Fibroblast of skin of right biceps (primary cell): ENCODE results near the gene SETD1B.

ENCODE experiments used
- DNase-seq: peaks from one replicate; pipeline ENCODE4 v3.0.0-alpha.2; 2013

Gene SETD1B

DNA sequence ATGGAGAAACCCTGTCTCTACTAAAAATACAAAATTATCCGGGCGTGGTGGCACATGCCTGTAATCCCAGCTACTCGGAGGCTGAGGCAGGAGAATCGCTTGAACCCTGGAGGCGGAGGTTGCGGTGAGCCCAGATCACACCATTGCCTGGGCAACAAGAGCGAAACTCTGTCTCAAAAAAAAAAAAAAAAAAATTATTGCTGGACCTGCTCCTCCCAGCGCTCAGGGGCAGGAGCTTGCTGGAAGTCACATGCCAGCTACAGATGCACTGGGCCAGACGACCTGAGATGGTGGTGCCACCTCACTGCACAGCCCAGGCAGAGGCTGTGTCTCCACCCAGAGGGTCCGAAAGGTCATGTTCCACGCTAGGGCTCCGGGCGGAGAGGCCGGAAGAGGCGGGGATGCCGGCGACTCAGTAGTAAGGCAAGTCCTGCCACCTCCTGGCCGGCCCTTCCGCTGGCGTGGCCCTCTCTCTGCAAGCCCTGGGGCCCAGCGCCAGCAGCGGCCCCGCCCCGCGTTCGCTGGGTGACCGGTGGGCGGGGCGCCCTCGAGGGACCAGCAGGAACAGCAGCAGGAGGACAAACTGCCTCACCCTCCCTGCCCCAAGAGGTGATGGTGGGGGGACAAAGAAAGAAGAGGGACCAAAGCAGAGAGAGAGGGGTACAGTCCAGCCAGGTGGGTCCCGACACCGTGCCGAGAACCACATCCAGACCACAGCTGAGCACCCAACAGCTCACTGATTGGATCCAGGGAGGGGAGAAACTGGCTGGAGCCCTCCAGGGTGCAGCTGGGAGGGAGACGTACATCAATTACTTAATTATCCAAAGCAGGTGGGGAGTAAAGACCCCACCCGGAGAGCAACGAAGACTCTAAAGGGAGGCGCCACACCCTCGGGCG lies 6.7 kb upstream of the SETD1B start:
- peak; percentile 43 for DNase-seq

DNA sequence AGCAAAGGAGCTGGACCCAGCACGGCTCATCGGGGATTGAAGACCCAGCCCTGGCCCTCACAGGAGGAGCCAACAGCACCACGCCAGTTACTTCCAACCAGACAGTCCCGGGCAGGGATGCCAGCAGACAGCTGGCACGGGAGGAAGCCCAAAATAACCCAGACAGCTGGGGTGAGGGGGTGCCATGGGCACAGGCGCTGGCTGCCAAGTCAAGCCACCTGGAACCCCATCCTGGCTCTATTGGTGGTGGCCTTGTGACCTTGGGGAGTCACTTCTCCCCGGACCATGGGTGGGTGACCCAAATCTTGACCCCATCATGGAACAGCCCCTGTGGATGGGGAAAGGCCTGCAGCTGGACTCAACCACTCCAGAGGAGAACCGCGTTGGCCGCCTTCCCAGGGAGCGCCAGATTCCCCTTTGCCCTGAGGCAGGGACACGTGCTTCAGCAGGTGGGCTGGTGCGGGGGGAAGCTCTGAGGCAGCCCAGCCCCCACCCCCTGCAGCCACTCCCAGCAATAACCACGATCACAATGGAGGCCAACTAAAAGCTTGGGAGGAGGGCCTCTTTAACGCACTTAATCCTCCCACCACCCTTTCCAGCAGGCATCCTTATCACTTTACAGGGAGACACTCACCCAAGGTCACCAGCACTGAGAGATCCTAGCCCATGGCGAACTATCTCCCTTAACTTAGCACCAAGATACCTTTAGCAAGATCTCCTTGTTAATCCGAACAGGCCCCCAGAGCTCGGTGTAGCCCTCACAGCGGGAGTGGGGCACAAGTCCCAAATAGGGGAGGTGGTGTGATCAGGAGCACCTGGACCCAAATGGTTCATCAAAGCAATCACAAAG lies 5.6 kb upstream of the SETD1B start:
- no peak for DNase-seq

DNA sequence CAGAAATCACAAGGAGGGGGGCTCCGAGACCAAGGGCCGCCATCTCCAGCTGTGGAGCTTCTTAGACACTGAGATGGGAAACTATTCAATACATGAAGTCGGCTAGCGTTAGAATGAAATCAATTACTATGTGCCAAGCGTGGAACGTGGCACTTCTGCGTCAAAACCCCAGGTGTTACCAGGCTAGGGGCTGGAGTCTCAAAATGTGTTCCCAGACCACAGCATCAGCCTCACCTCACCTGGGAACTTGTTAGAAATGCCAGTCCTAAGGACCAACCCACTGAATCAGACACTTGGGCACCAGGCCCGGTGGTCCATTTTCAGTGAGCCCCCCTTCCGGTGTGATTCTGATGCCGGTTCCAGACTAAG lies 5.0 kb upstream of the SETD1B start:
- DNase-seq = no peak

DNA sequence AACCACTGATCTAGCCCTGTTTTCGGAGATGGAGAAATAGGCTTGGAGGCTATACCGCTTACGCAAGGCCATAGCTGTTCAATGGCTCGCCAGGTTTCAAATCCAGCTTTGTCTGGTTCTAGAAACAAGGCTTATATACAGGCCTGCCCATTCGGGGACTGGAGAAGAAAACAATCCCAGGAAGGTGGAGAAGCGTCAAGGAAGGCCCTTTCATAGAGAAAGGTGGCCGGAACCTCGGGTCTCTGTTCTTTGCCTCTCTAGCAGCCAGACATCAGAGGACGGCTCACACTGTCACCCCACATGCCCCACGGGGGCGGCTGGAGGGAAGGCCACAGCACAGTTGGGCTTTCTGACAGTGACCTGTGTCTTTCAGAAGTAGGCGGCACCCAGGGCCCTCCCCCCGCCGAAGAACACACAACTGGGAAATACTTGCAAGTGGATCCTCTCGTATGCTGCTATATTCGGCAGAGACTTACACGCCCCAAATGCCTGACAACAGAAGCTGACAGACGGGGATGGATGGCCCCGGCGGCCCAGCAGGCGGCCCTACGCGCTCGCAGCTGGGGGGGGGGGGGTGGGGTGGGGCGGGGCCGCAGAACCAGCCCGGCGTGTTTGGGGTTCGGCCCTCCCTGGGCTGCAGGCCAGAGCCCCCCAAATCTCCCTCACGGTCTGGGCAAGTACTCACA lies 4.5 kb upstream of the SETD1B start:
- peak; percentile 92 for DNase-seq

DNA sequence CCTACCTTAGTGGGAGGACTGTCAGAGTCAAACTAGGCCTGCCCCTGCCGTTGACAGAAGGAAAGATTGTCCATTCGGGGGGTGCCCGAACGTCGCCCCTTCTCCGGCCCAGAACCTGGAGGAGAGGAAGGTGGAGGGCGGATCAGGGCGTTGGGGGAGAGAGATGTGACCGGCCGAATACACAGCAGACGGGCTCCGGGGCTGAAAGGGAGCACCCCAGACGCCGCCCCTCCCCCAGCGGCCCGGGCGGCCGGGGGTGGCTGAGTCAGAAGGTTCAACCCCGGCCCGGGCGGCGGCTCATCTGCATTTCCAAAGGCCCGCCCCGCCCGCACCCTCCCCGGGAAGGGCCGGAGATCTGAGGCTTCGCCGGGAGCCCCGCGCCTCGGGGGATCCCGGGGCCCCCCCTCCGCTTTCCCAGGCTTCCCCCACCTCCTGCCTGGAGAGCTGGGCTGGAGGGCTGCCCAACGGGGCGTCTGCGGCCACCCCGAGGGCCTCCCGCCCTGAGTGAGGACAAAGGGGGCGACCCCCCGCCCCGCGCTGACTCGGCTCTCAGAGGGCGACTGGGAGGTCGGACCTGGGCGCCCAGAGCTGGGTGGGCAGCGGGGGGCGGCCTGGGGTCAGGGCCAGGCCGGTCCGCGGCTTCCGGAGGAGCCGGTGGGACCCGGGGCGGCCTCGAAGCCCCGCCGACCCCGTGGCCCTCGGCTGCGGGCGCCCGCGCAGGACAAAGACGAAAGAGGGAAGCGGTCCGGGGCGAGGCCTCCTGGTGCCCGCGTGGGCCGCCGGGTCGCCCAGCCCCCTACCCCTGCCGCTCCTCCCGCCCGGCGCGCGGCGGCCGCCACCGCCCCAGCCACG lies 3.7 kb upstream of the SETD1B start:
- DNase-seq = peak; percentile 96

DNA sequence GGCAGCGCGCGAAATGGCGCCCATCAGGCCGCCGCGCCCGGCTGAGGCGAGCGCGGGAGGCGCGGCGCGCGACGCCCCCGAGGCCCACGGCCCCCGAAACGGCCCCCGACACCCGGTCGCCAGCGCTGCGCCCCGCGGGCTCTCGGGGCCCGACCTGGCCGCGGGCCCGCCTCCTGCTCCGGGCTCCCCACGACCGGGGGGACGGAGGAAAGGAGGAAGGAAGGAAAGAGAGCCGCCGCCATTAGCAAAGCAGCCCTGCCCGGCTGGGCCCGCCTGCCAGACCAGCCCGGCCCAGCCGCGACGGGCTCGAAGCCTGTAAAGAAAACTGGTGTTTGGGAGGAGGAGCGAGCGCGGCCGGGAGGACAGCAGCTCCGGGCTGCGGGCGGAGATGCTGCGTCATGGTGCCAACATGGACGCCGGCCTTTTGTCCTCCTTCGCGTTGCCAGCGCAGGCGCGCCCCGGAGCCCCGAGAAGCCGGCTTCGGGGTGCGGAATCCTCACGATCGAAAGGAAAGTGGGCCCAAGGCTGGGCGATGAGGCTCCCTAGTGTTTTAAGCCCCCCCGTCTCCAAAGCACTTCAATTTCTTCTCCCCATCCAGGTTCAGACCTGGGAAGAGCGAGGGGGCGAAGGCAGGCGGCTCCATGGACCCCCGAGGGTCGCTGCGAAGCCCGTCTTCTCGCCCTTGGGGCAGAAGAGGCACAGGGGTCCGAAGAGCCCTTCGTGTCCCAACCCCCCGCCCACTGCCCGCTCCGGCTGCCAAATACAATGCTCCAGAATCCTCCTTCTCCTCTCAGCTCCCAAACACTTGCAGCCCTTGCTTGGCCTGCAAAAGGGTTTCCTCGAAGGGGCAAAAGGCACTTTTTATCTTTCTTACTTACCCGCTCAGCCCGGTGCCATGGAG lies 2.9 kb upstream of the SETD1B start:
- DNase-seq = peak; percentile 87

DNA sequence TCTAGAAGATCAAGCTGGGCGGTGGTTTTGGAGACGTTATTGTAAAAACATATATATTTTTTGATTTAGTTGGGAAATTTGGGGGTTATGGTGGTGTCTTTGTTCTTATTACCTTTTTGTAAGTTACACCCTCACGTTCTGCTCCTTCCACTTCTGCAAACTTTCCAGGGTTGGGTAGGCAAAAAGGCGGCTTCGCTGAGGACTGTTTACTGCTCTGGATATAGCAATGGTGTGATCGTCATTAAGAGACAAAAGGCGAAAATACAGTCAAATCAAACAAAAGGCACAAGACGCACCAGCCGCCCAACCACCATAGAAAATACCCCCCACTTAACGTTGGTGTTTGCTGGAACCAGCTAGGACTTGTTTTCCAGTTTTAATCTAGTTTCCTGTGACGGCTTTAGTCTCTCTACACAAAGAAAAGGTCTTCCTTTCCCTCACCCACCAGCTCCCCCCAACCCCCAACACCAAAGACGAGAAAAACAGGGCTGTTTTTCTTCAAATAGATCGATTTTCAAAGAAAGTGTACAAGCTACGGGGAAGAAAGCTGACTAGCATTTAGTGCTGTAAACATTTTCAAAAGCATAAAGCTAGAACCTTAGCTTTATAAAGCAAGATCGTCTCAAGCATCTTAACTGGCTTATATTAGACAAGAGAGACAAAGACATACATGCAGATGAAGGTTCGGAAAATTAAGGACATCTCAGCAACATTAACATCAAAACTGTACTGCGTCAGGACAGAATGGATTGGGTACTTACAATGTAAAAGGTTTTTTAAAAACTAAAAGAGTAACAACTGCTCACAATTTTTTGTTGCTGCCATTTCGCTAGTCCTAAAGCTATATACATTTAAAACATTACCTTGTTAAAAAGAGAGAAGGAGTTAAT lies 2.0 kb upstream of the SETD1B start:
- peak; percentile 73 for DNase-seq

DNA sequence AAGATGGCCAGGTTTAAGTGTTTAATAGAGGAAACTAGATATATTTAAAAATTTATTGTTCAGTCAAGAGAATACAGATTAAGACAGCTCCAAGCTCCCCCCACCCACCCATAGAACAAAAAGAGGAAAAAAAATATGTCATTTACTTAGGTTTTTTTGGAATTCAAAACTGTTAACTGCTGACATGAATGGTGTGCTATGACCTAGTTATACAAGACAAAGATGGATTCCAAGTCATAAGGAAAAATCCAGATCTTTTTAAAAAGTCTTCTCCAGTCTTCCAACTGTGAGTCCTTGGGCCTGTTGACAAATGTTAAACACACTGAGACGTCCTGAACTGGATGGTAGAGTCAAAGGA lies 1.3 kb upstream of the SETD1B start:
- DNase-seq = no peak

DNA sequence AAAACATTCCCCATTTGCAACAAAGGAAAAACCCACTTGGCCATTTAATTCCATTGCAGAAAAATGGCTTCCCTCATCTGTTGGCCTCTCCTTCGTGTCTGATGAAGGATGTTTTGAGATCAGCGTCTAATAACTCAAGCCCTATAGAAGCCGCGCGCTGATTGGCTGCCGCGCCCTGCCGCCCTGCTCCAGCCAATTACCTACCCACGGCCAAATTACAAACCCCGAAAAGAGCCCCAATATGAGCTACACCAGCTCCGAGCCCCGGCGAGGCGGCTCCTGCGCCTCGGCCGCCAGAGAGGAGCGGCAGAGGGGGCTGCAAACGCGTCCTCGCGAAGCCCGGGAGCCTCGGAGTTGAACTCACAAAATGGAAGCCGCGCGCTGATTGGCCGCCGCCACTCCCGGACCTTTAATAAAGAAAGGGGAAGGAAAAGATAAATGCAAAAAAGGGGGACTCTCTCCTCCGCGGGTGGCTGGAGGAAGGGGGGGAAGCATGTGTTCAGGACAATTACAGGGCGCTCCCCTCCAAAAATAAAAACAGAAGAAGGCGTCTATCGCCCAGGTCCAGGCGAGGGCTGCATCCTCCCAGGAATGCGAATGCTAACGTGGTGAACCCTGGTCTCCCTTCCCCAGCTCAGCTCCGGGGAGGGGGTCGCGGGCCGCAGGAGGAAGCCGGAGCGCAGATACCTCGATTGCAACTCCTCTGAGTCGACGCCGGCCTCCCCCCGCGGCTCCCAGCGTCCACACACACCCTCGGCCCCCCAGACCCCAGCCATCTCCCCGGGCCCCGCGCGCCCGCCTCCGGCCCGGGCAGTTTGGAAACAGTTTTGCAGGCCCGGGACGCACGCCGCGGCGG lies 738 bp upstream of the SETD1B start:
- peak; percentile 98 for DNase-seq

DNA sequence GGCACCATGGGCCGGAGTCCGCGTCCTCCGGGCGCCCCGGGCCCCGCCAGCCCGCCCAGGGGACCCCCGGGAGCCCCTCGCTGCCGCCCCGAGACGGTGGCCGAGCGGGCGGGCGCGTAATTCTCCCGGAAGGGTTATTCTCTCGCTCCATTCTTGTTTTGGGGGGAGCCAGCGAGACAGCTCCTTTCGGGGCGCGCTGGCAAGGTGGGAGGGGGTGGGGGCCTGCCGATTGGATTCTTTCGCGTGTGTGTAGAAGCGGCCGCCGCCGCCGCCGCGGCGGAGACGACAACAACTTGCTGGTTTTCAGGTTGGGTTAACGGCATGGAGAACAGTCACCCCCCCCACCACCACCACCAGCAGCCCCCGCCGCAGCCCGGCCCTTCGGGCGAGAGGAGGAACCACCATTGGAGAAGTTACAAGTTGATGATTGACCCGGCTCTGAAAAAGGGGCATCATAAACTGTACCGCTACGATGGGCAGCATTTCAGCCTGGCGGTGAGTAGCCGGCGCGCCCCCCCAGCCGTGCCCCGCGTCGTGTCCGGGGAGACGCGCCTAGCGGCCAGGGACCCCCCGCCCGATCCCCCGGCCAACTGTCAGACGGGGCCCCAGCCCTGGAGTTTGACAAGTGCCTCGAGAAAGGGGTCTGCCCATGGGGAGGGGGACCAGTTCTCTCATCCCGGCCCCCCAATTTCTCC lies 755 bp downstream of the SETD1B start:
- peak; percentile 40 for DNase-seq

DNA sequence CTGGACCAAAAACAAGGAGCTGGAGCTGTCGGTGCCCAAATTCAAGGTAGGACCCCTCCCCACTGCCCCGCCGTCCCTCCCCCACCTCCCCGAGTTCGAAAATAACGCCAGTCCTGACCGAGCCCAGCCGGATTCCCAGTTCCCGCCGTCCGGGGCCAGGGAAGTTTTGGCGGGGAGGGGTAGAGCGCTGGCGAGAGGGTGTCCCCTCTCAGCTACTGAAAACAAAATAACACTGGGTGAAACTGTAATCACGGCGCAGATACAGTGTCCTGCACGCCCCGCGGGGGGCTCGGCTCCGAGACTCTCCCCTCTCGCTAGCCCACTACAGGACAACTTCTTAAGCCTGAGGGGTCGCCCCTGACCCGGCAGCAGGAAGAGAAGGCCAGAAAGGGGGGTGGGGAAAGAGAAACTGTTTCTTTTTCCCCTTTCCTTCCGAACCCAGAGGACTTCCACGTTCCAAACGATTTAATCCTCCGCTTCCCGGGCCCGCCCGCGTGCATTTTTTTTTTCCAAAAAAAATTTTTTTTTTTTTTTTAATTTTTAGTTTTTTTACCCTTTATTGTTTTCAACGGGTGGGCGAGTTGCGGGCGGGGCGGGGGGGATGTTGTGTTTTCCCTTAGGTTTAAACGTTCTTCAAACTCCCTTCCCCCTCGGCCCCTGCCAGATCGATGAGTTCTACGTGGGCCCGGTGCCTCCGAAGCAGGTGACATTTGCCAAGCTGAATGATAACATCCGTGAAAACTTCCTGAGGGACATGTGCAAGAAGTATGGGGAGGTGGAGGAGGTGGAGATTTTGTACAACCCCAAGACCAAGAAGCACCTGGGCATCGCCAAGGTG lies 1.6 kb downstream of the SETD1B start:
- DNase-seq = peak; percentile 48

DNA sequence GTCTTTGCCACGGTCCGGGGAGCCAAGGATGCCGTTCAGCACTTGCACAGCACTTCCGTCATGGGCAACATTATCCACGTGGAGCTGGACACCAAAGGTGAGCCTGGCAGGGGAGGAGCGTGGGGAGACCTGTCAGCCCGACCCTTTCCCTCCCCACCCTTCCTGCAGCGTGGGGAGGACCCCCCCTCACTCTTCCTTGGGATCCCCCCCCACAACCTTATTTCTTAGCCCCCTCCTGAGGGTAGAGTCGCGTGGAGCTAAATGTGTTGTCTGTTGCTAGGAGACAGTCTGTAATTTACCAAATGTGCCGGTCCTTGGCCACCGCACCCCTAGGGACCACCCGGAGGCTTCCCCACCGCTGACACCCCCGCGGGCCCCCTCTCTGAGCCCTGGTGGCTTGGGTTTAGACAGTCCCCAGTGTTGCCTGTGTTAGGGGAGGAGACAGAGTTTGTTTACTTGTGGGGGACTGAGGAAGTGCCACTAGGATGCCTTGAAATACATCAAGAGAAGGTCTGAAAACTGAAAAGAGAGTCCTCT lies 2.3 kb downstream of the SETD1B start:
- no peak for DNase-seq

DNA sequence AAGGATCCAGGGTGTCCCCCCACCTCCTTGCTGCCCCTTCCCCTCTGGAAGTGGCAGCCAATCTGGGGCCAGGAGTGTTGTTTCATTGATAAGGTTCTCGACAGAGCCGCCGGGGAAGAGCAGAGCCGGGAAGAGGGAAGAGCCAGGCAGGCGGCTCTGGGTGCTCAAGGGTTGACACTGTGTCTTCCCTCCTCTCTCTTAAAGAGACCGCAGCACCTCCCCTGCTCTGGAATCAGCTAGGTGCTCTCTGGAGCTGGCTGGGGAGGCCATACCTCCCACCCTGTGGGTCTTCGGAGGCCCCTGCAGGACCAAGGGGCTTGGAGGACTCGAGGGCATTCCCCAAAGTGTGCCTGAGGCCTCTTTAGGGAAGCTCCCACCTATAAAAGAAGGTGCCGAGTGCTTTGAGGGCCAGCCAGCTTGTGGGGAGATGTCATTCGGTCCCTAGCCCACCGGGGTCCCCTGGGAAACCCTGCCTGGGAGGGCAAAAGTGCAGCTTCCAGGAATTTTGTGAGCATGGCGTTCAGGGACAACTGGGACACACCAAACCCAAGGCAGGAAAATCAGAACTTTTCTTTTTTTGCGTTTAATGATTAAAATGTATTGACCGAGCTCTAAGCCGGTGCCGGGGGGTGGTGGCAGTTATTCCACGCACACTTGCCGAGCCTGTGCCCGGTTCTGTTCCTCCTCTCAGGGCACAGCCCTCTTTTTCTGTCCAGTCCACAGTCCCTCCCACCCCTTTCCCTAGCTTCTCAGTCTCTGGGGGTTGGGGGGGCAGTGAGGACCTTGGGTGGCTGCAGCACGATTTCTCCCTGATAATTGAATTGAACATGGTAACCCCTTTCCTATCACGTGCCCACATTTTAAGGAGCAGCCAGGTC lies 3.0 kb downstream of the SETD1B start:
- no peak for DNase-seq

DNA sequence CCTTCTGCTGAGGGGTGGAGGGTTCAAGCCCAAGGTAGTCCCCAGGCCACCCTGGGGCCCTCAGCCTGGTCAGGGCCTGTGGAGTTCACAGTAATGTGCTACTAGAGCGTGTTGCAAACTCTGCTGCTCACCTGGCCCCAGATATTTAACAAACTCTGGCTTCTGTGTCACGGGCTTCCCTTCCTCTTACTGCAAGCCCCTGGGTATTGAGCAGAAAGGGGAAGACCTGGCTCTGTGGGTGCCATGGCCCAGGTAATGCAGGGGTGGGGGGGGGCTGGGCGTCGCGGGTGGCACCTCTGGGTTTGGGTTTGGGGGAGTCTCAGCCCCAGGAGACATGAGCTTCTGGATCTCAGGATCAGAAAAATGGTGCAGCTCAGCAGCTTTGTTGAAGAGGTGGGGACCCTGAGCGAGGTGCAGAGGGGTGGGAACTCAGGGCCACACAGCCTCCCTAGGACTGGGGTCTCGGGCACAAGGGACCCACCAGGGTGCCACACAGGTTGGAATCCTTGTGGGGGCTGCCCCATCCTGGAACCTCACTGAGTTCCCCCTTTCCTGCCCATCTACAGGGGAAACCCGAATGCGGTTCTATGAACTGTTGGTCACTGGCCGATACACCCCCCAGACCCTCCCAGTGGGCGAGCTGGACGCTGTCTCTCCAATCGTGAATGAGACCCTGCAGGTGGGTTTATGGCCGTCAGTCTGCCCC lies 4.0 kb downstream of the SETD1B start:
- DNase-seq = no peak

DNA sequence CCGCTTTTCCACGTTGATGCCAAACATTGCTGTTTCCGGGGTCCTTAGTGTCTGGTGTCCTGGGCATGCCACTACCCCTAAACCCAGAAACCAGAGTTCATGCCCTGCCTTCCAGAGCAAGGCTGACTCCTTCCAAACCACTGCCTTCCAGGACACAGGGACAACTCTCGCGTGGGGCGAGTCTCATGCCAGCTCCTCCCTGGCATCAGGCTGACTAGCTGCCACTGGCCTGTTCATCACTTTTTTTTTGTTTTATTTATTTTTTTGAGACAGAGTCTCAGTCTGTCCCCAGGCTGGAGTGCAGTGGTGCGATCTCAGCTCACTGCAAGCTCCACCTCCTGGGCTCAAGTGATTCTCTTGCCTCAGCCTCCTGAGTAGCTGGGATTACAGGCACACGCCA lies 4.8 kb downstream of the SETD1B start:
- no peak for DNase-seq

DNA sequence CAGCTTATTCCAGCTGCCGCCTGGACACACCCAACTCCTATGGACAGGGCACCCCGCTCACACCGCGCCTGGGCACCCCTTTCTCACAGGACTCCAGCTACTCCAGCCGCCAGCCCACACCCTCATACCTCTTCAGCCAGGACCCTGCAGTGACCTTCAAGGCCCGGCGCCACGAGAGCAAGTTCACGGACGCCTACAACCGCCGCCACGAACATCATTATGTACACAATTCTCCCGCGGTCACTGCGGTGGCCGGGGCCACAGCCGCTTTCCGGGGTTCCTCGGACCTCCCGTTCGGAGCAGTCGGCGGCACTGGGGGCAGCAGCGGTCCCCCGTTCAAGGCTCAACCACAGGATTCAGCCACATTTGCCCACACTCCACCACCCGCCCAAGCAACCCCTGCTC lies 5.9 kb downstream of the SETD1B start:
- no peak for DNase-seq
